Panc1 (cell line): Measurements from ENCODE around the gene C15orf39. TPM values are rescaled to one million over a fixed set of nuclear protein-coding genes. Genes with fewer than 3 reads are reported as not detected.
"Not testable (repeated sequence)": the region's sequence is repeated elsewhere in the genome, so short reads cannot be mapped to it uniquely, and the experiment has no call there.

ENCODE experiments used
- ATAC-seq: fragments of 200-7000 bp; cut with Tn5 transposase; 2 replicates; pipeline ENCODE4 v1.9.1; 2020; ENCODE audit warnings: mild to moderate bottlenecking, moderate library complexity
- BruUV-seq: library from RNA; stranded (reverse); fragments of 400-500 nt; replicated peaks from 2 replicates; lab custom pipeline; 2021; lab: Mats Ljungman, UMichigan
- CTCF ChIA-PET: fragments of 300-600 bp; sonication (Branson Sonifier 250); formaldehyde crosslinking; loops from one replicate; lab custom pipeline; 2022; ENCODE audit warnings: antibody characterized with exemption; lab: Charles Lee
- POLR2A ChIA-PET: fragments of 300-600 bp; sonication (Branson Sonifier 250); formaldehyde crosslinking; loops from one replicate; lab custom pipeline; 2022; ENCODE audit warnings: antibody characterized with exemption; lab: Charles Lee
- DNase-seq: peaks from one replicate; pipeline ENCODE4 v3.0.0-alpha.2; 2010; ENCODE audit warnings: low read depth, low spot score
- H3K27ac ChIP-seq: 2 replicates; pipeline ENCODE4 v1.5.1; 2011; ENCODE audit warnings: mild to moderate bottlenecking, low read length, inconsistent platforms
- H3K27me3 ChIP-seq: fragments of 200-500 bp; sonication (Bioruptor generic); 2 replicates; pipeline ENCODE4 v1.6.0; 2014; ENCODE audit warnings: low read length, inconsistent platforms; ENCODE audit not compliant: control insufficient read depth, insufficient read depth
- H3K36me3 ChIP-seq: fragments of 200-500 bp; sonication (Bioruptor generic); 2 replicates; pipeline ENCODE4 v1.5.1; 2014; ENCODE audit warnings: inconsistent platforms, mild to moderate bottlenecking, low read length, moderate library complexity; ENCODE audit not compliant: control insufficient read depth, insufficient read depth
- H3K4me1 ChIP-seq: 2 replicates; pipeline ENCODE4 v1.5.1; 2011; ENCODE audit warnings: inconsistent platforms, mild to moderate bottlenecking, low read length, moderate library complexity; ENCODE audit not compliant: control insufficient read depth, insufficient read depth
- H3K4me3 ChIP-seq, 2 experiments: 2 replicates each; pipeline ENCODE4 v1.5.1; 2011 to 2012; ENCODE audit warnings: low read depth in 2 of 2, low read length in 2 of 2, mild to moderate bottlenecking in 2 of 2, inconsistent platforms in 1 of 2, moderate library complexity in 1 of 2
- H3K9me3 ChIP-seq: fragments of 200-500 bp; sonication (Bioruptor generic); 2 replicates; pipeline ENCODE4 v1.5.1; 2014; ENCODE audit warnings: low read depth, mild to moderate bottlenecking, inconsistent platforms, low read length, moderate library complexity; ENCODE audit not compliant: control insufficient read depth, insufficient read depth
- in situ Hi-C: cut with HindIII; loops from 2 replicates; pipeline ENCODE4 v1.10.0; 2016; ENCODE audit warnings: low sequenced_read_pairs, low pct_unique_long_range_greater_than_20kb
- intact Hi-C: fragments of 100-400 bp; cut with micrococcal nuclease; formaldehyde crosslinking; loops from one replicate; pipeline ENCODE4 v1.10.0; 2022; ENCODE audit not compliant: unreplicated experiment
- total RNA-seq: library from RNA; stranded (reverse); gene quantifications from one replicate; pipeline ENCODE4 v1.2.1, GENCODE V29; 2021; ENCODE audit not compliant: unreplicated experiment
- TF ChIP-seq, protein P1 (sequence below): fragments of 450-650 bp; IDR thresholded peaks from 2 replicates; pipeline ENCODE4 v1.5.1; 2017; ENCODE audit warnings: mild to moderate bottlenecking

The C15orf39 gene
- total RNA-seq, 1 experiment from 2014 or later, result 17.6 TPM

DNA sequence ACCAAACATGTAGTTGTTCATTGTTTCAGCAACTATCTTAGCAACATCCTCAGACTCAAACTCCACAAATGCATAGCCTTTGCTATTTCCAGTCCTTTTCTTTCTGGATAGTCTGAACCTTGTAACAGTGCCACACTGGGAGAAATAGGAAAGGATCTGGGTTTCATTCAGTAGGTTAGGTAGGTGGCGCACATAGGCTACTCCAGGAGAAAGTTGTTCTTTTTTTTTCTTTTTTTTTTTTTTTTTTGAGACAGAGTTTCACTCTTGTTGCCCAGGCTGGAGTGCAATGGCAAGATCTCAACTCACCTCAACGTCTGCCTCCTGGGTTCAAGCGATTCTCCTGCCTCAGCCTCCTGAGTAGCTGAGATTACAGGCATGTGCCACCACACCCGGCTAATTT is 50.6 kb downstream of the C15orf39 start:
- in situ Hi-C loops, ATAC-seq, CTCF ChIA-PET, H3K27ac ChIP-seq, POLR2A ChIA-PET, H3K4me3 ChIP-seq, DNase-seq, H3K9me3 ChIP-seq, H3K36me3 ChIP-seq, BruUV-seq, H3K4me1 ChIP-seq, intact Hi-C loops: not testable (repeated sequence)
- H3K27me3 ChIP-seq, result peaks cover 11% of the 10 kb centered on the region
- TF ChIP-seq, protein P1, sequence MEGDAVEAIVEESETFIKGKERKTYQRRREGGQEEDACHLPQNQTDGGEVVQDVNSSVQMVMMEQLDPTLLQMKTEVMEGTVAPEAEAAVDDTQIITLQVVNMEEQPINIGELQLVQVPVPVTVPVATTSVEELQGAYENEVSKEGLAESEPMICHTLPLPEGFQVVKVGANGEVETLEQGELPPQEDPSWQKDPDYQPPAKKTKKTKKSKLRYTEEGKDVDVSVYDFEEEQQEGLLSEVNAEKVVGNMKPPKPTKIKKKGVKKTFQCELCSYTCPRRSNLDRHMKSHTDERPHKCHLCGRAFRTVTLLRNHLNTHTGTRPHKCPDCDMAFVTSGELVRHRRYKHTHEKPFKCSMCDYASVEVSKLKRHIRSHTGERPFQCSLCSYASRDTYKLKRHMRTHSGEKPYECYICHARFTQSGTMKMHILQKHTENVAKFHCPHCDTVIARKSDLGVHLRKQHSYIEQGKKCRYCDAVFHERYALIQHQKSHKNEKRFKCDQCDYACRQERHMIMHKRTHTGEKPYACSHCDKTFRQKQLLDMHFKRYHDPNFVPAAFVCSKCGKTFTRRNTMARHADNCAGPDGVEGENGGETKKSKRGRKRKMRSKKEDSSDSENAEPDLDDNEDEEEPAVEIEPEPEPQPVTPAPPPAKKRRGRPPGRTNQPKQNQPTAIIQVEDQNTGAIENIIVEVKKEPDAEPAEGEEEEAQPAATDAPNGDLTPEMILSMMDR, result peak; percentile 40

DNA sequence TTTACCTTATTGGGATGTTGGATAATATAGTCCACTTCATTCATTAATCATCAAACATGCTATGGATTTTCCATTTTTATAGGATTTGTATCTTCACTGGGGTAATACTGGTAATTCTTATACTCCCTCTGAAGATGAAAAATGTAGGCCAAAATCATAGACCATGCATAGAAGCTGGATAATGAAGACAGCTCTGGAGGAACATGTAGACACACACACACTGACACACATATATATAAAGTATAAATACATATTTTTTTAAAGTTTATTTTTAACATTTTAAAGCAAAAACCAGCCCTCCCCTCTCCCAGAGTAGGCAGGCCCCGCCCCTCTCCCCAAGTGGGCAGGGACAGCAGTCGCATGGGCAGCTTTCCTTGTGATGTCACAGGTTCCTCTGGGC is 56.4 kb downstream of the C15orf39 start, which contains the start of gene GOLGA6C:
GOLGA6C (plus strand) TSS at position 301 of the 400 bp plus-strand sequence. CDS start 265 bp downstream, outside the sequence.
- in situ Hi-C loops, intact Hi-C loops, H3K4me3 ChIP-seq, H3K27me3 ChIP-seq, ATAC-seq, H3K36me3 ChIP-seq, BruUV-seq, H3K4me1 ChIP-seq, DNase-seq, H3K9me3 ChIP-seq, CTCF ChIA-PET, H3K27ac ChIP-seq, POLR2A ChIA-PET: not testable (repeated sequence)

DNA sequence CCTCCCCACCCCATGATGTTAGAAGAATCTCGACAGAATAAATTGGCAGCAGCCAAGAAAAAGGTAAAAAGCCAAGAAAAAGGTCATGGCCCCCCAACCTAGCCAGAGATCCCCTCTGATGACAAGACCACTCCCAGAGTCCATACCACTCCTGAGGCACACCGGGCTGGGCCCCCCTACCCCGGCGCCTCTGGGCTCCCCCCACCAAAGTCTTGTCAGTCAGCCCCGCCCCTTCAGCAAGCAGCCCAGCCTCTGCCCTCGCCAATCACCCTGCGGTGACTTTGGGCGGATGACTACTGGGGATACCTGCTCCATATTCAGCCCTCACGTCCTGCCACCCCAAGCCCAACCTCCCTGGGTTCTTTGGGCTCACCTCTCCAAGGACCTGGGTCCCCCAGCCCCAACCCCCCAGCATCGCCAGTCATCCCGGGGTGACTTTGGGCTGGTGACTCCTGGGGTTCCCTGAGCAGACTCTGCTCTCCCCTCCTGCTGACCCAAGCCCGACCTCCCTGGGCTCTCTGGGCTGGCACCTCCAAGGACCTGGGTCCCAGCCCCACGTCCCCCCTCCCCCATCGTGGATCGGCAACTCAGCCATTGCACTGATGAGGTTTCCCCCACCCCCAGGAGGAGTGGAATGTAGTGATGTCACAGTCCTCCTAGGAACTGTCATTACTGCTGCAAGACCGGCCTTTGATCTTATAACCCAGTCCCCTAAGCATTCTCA is 57.1 kb downstream of the C15orf39 start:
- H3K27me3 ChIP-seq, H3K36me3 ChIP-seq, H3K4me1 ChIP-seq, CTCF ChIA-PET, H3K9me3 ChIP-seq, H3K27ac ChIP-seq, POLR2A ChIA-PET, intact Hi-C loops, DNase-seq, BruUV-seq, ATAC-seq, in situ Hi-C loops, H3K4me3 ChIP-seq: not testable (repeated sequence)

DNA sequence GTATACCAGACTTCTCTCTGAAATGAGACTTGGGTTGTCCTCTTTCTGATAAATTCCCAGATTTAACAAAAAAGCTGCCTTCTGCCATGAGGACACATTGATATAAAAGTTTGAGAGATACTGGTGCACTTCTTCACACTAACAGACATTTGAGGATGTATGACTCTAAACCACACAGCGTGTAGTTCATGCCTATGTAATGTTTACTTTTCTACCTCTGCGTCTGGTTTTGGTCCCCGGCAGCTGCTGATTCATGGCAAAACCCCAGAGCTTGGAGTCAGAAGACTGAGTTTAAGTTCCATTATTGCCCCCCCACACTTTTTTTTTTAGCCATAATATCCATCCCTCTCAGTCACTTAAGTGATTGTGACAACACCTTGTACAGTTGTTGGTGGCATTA is 58.2 kb downstream of the C15orf39 start:
- H3K4me3 ChIP-seq, H3K9me3 ChIP-seq, H3K36me3 ChIP-seq, H3K27ac ChIP-seq, H3K27me3 ChIP-seq, DNase-seq, intact Hi-C loops, H3K4me1 ChIP-seq, BruUV-seq, ATAC-seq, CTCF ChIA-PET, POLR2A ChIA-PET, in situ Hi-C loops: not testable (repeated sequence)

Other genes with a start within 250 kb of the C15orf39 start
- 40.1 TPM for gene RPP25, start 245.1 kb upstream of the C15orf39 start, total RNA-seq
- 11.2 TPM for gene SCAMP5, start 206.3 kb upstream of the C15orf39 start, total RNA-seq
- 26.1 TPM for gene PPCDC, start 178.3 kb upstream of the C15orf39 start, total RNA-seq
- gene GOLGA6C, start 56.5 kb downstream of the C15orf39 start, total RNA-seq, result not detected
- not detected for gene GOLGA6D, start 81.0 kb downstream of the C15orf39 start, total RNA-seq
- gene COMMD4, start 134.2 kb downstream of the C15orf39 start, total RNA-seq, result 250 TPM
- 3.4 TPM for gene NEIL1, start 145.2 kb downstream of the C15orf39 start, total RNA-seq
- 127 TPM for gene MAN2C1, start 166.7 kb downstream of the C15orf39 start, total RNA-seq
- 107 TPM for gene SIN3A, start 249.8 kb downstream of the C15orf39 start, total RNA-seq